ENCODE results near the gene PLIN4.

The PLIN4 gene

GRCh38 chr19:4483385-4483784 lies 34.9 kb downstream of the PLIN4 start:
- DNase-seq, result no peak

DNA sequence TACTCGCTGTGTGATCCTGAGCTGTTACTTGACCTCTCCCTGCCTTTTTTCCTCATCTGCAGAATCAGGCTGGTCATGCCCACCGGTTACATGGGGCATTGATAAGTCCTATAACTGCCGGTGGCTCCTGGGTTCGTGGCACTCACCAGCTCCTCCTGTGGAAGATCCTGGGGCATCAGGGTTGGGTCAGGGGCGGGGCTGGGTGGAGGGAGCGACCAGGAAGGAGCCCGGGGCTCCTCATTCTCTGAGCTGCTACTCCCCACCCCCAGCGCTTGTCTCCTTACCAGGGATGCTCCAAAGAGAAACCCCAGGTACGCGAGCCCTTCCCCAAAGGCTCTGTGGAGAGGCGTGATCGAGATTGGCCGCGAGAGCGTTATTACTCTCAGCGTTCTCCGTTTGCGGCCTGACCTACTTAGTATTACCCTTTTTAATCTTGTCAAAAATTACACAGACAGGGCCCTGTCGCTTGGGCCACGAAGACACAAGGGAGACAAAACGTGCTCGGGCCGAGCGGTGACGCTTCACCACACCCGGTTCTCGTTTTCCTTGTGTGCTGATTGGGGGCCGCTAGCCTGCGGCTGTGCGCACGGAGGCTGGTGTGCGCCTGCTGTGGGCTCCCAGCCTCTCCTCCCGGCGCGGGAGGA lies 35.4 kb downstream of the PLIN4 start:
- DNase-seq, result no peak

DNA sequence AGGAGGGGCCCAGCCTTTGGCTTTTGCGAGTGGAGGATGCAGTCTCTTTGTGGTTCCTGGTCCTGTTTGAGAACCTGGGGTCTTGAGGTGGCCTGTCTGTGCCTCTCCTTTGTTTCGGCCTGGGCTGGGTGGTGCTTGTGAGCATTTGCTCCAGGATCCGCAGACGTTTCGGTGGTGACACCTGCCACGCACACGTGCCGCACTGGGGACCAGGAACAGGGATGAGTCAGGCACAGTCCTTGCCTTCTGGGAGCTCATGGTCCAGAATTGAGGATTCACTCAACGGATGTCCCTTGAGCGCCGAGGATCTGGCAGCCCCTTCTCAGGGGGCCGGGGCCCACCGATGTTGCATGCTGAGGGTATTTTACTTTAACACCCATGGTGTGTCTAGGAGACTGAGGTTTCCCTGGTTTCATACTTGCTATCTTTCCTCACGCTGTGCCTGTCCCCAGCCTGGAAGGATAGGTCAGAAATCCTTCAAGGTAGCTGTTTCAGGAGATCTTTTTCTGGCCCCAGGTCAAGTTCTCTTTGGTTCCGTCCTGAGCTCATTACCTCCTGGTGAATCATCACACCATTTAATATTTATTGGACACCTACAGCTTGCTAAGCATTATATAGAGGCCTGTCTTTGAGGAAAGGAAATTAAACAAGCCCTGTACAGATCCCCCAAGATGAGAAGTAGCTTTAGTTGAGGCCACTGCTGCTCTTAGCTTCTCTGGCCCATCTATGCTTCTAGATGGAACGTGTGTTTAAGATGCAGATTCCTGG lies 41.1 kb downstream of the PLIN4 start:
- DNase-seq, result no peak

- no peak for DNase-seq
These were observed 43.7 kb downstream of the PLIN4 start for GRCh38 chr19:4474514-4475022.

GRCh38 chr19:4473763-4474513 lies 44.3 kb downstream of the PLIN4 start:
- DNase-seq, result no peak

DNA sequence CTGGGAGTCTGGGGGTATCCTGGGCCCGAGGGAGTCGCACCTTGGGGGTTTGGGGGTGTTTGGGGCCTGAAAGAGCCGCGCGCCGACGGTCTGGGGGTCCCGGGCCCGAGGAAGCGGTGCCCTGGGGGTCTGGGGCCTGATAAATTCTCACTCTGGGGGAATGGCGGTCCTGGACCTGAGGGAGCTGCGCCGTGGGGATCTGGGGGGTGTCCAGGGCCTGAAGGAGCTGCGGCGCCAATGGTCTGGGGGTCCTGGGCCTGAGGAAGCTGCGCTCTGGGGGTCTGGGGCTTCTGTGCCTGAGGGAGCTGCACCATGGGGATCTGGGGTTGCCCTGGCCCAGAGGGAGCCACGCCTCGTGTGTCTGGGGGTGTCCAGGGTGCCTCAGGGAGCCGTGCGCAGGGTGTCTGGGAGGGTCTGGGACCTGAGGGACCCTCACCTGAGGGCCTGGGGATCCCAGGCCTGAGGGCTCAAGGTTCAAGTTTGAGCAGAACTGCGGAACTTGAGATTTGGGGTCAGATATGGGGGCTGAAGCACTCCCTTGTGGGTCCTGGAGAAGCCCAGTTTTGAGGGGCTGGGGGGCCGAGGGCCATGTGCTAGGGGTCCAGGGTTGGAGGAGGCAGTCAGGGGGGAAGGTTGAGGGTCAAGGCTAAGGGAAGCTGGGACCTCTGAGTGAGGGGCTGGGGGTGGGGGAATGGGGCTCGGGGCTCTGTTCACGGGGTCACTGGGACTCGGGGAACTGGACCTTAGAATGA lies 45.1 kb downstream of the PLIN4 start:
- no peak for DNase-seq

GRCh38 chr19:4472174-4472974 lies 45.9 kb downstream of the PLIN4 start, which contains the start of gene HDGFL2:
Gene HDGFL2 (plus strand): TSS chr19:4472297. CDS start chr19:4472351, 54 bp downstream.
- DNase-seq, result no peak

DNA sequence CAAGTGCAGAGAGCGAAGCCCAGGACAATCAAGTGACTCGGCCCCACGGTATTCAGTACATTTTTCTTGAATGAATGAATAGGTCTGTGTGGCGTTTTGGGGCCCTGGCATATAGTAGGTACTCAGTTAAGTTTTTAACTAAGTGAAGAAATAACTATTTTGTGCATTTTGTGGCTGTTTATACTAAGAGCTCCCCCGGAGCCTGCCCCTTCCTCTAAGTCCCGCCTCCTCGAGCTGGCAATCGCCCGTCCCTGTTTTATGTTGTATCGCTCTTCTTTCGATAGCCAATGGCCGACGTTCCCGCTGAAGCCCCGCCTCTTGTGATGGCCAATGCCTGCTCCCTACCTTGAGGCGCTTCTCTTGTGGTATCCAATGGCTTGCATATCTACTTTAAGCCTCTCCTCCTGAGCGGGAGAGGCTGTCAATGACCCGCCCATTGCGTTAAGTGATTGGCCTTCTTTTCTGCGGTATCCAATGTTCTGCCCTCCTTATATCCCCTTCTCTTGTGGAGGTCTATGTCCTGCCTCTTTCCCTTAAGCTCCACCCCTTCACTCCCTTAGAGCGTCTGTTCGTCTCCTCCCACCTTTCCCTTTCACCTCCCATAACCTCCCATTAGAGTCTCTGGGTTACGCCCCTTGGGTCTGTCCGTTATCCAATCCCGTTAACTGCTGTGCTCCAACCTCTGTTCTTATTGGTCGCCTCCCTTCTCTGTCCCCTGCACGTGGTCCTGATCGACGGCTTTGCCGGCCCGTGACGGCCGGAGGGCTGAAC lies 46.7 kb downstream of the PLIN4 start:
- DNase-seq, result peak; percentile 100

- DNase-seq, result no peak
These were observed 50.5 kb downstream of the PLIN4 start for GRCh38 chr19:4467835-4468234.

GRCh38 chr19:4464815-4465581 lies 53.3 kb downstream of the PLIN4 start:
- no peak for DNase-seq

DNA sequence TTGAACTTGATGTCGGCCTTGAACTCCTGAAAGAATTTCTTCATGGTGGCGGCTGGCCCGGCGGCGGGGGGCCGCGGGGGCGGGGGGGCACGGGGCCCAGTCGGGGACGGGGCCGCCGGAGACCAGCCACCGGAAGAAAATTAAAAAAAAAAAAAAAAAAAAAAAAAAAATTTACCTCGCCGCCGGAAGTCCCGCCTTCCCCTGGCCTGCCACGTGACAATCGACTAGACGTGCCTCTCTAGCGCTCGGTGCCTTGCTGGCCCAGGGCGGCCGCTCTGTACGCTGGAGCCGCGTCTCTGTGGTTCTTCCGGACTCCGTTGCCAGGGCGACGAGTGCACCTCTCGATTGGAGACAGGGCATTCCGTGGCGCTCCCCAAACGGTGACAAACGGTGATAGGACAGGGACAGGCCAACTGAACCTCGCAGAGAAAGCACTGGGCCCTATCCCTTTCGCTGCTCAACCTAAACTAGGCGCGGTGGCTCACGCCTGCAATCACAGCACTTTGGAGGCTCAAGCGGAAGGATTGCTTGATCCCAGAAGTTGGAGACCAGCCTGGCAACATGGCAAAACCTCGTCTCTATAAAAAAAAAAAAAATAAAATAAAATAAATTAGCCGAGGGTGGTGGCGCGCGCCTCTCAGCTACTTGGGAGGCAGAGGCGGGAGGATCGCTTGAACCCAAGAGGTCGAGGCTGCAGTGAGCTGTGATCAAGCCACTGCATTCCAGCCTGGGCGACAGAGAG lies 60.5 kb downstream of the PLIN4 start, which contains the start of gene UBXN6:
Gene UBXN6 (minus strand): TSS at position 141 of the 742 bp plus-strand sequence. CDS start 97 bp downstream, at position 44.
- DNase-seq, result peak; percentile 99

GRCh38 chr19:4456843-4457653 lies 61.2 kb downstream of the PLIN4 start:
- DNase-seq, result peak; percentile 74

GRCh38 chr19:4456476-4456842 lies 61.8 kb downstream of the PLIN4 start:
- DNase-seq, result peak; percentile 72

DNA sequence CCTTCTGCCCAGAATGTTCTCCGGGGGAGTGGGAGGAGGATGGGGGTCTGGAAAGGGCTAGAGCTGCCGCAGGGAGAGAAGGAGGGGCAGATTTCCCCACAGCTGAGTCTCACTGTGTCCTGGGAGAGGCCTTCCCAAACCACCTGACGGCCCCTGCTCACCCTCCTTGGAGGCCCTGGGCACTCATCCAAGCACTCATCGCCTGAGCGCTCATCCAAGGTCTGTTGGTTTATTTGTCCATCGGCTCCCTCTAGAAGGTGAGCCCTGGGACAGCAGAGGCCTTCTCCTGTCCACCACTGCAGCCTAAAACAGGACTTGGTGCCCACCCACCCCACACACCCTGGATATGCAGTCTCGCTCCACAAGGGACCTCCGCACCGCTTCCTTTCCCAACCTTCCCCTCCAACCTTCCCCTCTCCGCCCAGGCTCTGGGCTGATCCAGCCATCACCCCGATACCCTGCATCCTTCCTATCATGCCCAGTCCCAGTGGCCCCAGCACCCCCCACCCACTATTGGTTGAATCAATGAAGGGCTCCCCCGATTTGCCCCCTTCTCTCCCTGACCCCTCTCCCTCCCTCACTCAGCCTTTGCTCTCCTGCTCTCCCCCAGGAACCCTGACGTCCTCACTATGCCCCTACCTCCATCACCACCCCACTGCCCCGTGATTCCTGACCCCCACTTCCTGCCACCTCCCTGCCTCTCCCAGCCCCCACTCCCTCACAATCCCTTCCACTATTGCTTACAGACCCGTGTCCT lies 62.4 kb downstream of the PLIN4 start:
- DNase-seq, result peak; percentile 65

DNA sequence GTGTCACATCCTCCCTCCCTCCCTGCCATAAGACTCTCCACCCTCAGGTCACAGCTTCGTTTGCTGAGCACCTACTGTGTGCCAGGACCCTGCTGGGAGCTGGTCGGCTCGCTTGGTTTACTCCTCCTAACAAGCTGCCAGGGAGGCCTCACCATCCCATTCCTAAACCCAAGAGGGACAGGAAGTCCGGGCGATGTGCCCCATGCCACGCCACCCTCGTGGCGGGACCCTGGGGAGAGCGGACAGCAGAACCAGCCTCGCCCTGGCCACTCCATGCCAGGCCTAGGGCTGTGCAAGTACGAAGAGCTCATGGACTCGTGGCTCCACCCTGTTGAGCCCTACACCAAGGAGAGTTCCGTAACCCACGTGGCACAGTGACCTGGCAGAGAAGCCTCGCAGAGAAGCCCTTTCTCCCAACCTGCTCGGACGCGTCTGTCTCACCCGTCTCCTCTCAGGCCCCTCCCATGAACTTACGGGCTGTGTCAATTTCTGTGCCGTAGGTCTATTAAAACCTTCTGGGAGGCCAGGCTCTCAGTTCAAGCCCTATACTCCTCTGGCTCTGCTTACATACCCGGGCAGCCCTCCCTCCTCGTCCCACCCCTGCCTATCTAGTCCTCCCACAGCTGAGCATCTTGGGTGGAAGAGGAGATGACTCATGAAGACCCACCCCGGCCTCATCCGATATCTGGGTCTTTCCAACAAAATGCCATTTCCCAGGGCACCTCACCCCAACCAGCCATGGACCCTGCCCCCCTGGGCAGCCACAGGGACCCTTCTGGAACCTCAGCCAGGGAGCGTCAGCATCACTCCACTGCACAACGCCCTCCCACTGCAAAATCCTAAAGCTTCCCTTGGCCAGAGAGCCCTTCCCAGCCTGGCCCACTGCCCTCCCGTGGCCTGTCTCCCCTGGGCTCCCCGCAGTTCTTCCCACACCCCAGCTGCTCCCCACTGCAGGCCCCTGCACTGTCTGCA lies 63.3 kb downstream of the PLIN4 start:
- no peak for DNase-seq
